WTC11 (cell line): ENCODE data around the gene LAMA3. TPM values are rescaled to one million over a fixed set of nuclear protein-coding genes. Genes with fewer than 3 reads are reported as not detected.

ENCODE experiments used
- ATAC-seq: fragments of 200-7000 bp; cut with Tn5 transposase; 2 replicates; pipeline ENCODE4 v1.10.0; 2021; ENCODE audit warnings: mild to moderate bottlenecking, moderate library complexity
- CTCF ChIA-PET: fragments of 300-600 bp; sonication (Branson Sonifier 250); formaldehyde crosslinking; loops from one replicate; lab custom pipeline; 2021; ENCODE audit warnings: antibody characterized with exemption; lab: Charles Lee
- POLR2A ChIA-PET: fragments of 350-600 bp; sonication (Branson Sonifier 250); formaldehyde crosslinking; loops from one replicate; lab custom pipeline; 2021; ENCODE audit warnings: antibody characterized with exemption; lab: Charles Lee
- DNase-seq: peaks from one replicate; pipeline ENCODE4 v3.0.0; 2021; ENCODE audit warnings: low spot score
- H3K27ac Mint-ChIP-seq: 2 replicates; pipeline ENCODE4 v1.8.0; 2021; ENCODE audit warnings: mixed read lengths
- H3K27me3 Mint-ChIP-seq: 2 replicates; pipeline ENCODE4 v1.8.0; 2021; ENCODE audit warnings: low read depth, mild to moderate bottlenecking, moderate library complexity, mixed read lengths
- H3K36me3 Mint-ChIP-seq: 2 replicates; pipeline ENCODE4 v1.8.0; 2021; ENCODE audit warnings: mixed read lengths
- H3K4me1 Mint-ChIP-seq: 2 replicates; pipeline ENCODE4 v1.8.0; 2022; ENCODE audit warnings: mixed read lengths
- H3K4me3 Mint-ChIP-seq: 2 replicates; pipeline ENCODE4 v1.8.0; 2021; ENCODE audit warnings: mild to moderate bottlenecking, moderate library complexity, mixed read lengths
- H3K9me3 Mint-ChIP-seq: 2 replicates; pipeline ENCODE4 v1.8.0; 2021; ENCODE audit warnings: mixed read lengths
- AFF4 ChIP-seq: sonication (generic); formaldehyde crosslinking; IDR thresholded peaks from 2 replicates; pipeline ENCODE4 v1.8.1; 2023; ENCODE audit warnings: mild to moderate bottlenecking, missing genetic modification reagents, borderline replicate concordance
- ARID4B ChIP-seq: sonication (generic); formaldehyde crosslinking; IDR thresholded peaks from 2 replicates; pipeline ENCODE4 v1.8.0; 2023; ENCODE audit warnings: missing genetic modification reagents, mild to moderate bottlenecking, borderline replicate concordance
- CREM ChIP-seq: sonication (generic); formaldehyde crosslinking; IDR thresholded peaks from 2 replicates; pipeline ENCODE4 v1.8.1; 2022; ENCODE audit warnings: mild to moderate bottlenecking, missing genetic modification reagents, moderate library complexity
- E2F5 ChIP-seq: sonication (generic); formaldehyde crosslinking; IDR thresholded peaks from 2 replicates; pipeline ENCODE4 v1.8.1; 2022; ENCODE audit warnings: mild to moderate bottlenecking, moderate library complexity, missing genetic modification reagents
- FOXP4 ChIP-seq: sonication (generic); formaldehyde crosslinking; IDR thresholded peaks from 2 replicates; pipeline ENCODE4 v1.8.0; 2022; ENCODE audit warnings: mild to moderate bottlenecking, missing genetic modification reagents
- HMGXB4 ChIP-seq: sonication (generic); formaldehyde crosslinking; IDR thresholded peaks from 2 replicates; pipeline ENCODE4 v1.8.1; 2023; ENCODE audit warnings: mild to moderate bottlenecking, moderate library complexity, missing genetic modification reagents
- SP1 ChIP-seq: sonication (generic); formaldehyde crosslinking; conservative IDR thresholded peaks from 2 replicates; pipeline ENCODE4 v1.8.1; 2022; ENCODE audit warnings: missing genetic modification reagents
- ZNF138 ChIP-seq: sonication (generic); formaldehyde crosslinking; conservative IDR thresholded peaks from 2 replicates; pipeline ENCODE4 v1.8.1; 2022; ENCODE audit warnings: mild to moderate bottlenecking, moderate library complexity, missing genetic modification reagents
- ZNF317 ChIP-seq: sonication (generic); formaldehyde crosslinking; IDR thresholded peaks from 2 replicates; pipeline ENCODE4 v1.8.1; 2023; ENCODE audit warnings: low read depth, mild to moderate bottlenecking, moderate library complexity, missing genetic modification reagents, borderline replicate concordance
- ZNF532 ChIP-seq: fragments of 250-450 bp; sonication (Bioruptor Pico); IDR thresholded peaks from 2 replicates; pipeline ENCODE4 v1.9.0; 2021; ENCODE audit warnings: mild to moderate bottlenecking, borderline replicate concordance
- total RNA-seq: library from RNA; stranded (reverse); gene quantifications from 3 replicates; pipeline ENCODE4 v1.2.3, GENCODE V29; 2021

LAMA3 gene
- total RNA-seq, 1 experiment from 2014 or later: 0.83 TPM

GRCh38 chr18:23838801-23839366 is 149.6 kb downstream of the LAMA3 start:
- DNase-seq (no peak), ATAC-seq (no peak)
- ChIA-PET POLR2A (no interaction called here), CTCF (interaction anchor here (1.8 kb wide), 1 partner anchor 79 kb away, joined by 4 read pairs; no protein-coding TSS in a partner anchor)
- Mint-ChIP-seq H3K36me3 (no peaks in the 10 kb centered on the region), H3K4me3 (no peak overlapping the region), H3K27me3 (no peaks in the 10 kb centered on the region), H3K27ac (no peak overlapping the region), H3K9me3 (no peaks in the 10 kb centered on the region), H3K4me1 (peaks cover 6% of the 10 kb centered on the region)
- TF ChIP-seq ARID4B (CRISPR knock-in tag): no peak
- no peak for TF ChIP-seq ZNF532
- TF ChIP-seq HMGXB4 (CRISPR knock-in tag): no peak
- TF ChIP-seq E2F5 (CRISPR knock-in tag): no peak
- no peak for TF ChIP-seq AFF4 (CRISPR knock-in tag)
- TF ChIP-seq ZNF138 (CRISPR knock-in tag): no peak
- no peak for TF ChIP-seq ZNF317 (CRISPR knock-in tag)
- no peak for TF ChIP-seq SP1 (CRISPR knock-in tag)
- TF ChIP-seq FOXP4 (CRISPR knock-in tag): no peak
- TF ChIP-seq CREM: no peak
